ENCODE measurements around the gene RSKR.

- TF ChIP-seq POLR2AphosphoS5 (IDR thresholded peaks at IDR 0.05) = no peak
- TF ChIP-seq CTCF (IDR thresholded peaks at IDR 0.05 in 8 of 11, conservative IDR thresholded peaks at IDR 0.05 in 3 of 11) = peak in 1 of 11 experiments; percentile 16
- no peak for TF ChIP-seq POLR2A (IDR thresholded peaks at IDR 0.05)
Measured at GRCh38 chr17:28574526-28574925, 39.5 kb downstream of the RSKR start.

All from spleen (tissue), 7 donors.